Mesothelial cell of epicardium (in vitro differentiated cells): ENCODE results near the gene MAD2L1. TPM values are rescaled to one million over a fixed set of nuclear protein-coding genes. Genes with fewer than 3 reads are reported as not detected.

ENCODE experiments used
- DNase-seq, 2 experiments: peaks; one replicate each; pipeline ENCODE4 v3.0.0; 2021; ENCODE audit warnings: low spot score in 2 of 2; ENCODE audit not compliant: unreplicated experiment in 2 of 2
- H3K27ac Mint-ChIP-seq: 2 replicates; pipeline ENCODE4 v1.8.0; 2021; ENCODE audit warnings: mixed read lengths
- H3K27me3 Mint-ChIP-seq: 2 replicates; pipeline ENCODE4 v1.8.0; 2021; ENCODE audit warnings: low read depth, mixed read lengths
- H3K36me3 Mint-ChIP-seq: 2 replicates; pipeline ENCODE4 v1.8.0; 2021; ENCODE audit warnings: mixed read lengths
- H3K4me1 Mint-ChIP-seq: 2 replicates; pipeline ENCODE4 v1.8.0; 2021; ENCODE audit warnings: mixed read lengths
- H3K4me3 Mint-ChIP-seq: 2 replicates; pipeline ENCODE4 v1.8.0; 2021; ENCODE audit warnings: mild to moderate bottlenecking, moderate library complexity, mixed read lengths
- H3K9me3 Mint-ChIP-seq: 2 replicates; pipeline ENCODE4 v1.8.0; 2021; ENCODE audit warnings: mixed read lengths
- CTCF ChIP-seq: fragments of 200-600 bp; sonication (generic); IDR thresholded peaks from one replicate; pipeline ENCODE4 v1.5.0; 2021; ENCODE audit warnings: antibody characterized with exemption; ENCODE audit not compliant: unreplicated experiment
- total RNA-seq: library from RNA; stranded (reverse); gene quantifications from 3 replicates; pipeline ENCODE4 v1.2.1, GENCODE V29; 2021

MAD2L1 gene
- 16.6 to 20.1 TPM (median 18.9 TPM) in 3 replicates for total RNA-seq

GRCh38 chr4:120066517-120067340 lies at the start of gene MAD2L1:
Gene MAD2L1 (minus strand): TSS chr4:120066848. CDS start chr4:120066734, 114 bp downstream.
- peak within 1 kb of the TSS; percentile 95 for H3K4me3 Mint-ChIP-seq
- H3K4me1 Mint-ChIP-seq, result peaks cover 61% of the 10 kb centered on the region
- TF ChIP-seq CTCF, result no peak
- H3K36me3 Mint-ChIP-seq, result no peaks in the 10 kb centered on the region
- H3K27ac Mint-ChIP-seq, result peak within 1 kb of the TSS; percentile 98
- H3K27me3 Mint-ChIP-seq, result no peaks in the 10 kb centered on the region
- no peaks in the 10 kb centered on the region for H3K9me3 Mint-ChIP-seq
- peak; percentile 96 to 97 for DNase-seq

DNA sequence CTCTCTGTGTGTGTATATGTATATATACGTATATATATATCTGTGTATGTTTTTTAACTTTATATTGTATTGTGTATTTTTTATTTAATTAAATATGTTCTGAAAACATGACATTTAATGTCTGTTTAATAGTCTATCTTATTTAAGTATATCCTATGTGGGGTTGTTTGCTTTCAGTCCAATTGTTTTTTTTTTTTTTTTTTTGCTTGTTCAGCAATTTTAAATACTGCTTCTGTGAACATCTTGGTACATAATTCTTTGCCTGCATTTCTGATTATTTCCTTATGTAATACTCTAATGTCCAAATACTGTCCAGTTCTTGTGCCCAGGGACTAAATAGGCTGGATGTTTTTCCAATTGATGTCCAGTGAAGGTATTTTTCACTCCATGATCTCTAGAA lies 45.1 kb upstream of the MAD2L1 start:
- Mint-ChIP-seq H3K27me3 (no peaks in the 10 kb centered on the region), H3K4me1 (no peaks in the 10 kb centered on the region), H3K27ac (no peak overlapping the region), H3K9me3 (peaks cover 5% of the 10 kb centered on the region), H3K4me3 (no peak overlapping the region), H3K36me3 (no peaks in the 10 kb centered on the region)
- TF ChIP-seq CTCF, result no peak
- DNase-seq, result no peak

- Mint-ChIP-seq H3K36me3 (no peaks in the 10 kb centered on the region), H3K9me3 (no peaks in the 10 kb centered on the region), H3K4me1 (no peaks in the 10 kb centered on the region), H3K27ac (no peak overlapping the region), H3K4me3 (no peak overlapping the region), H3K27me3 (no peaks in the 10 kb centered on the region)
- no peak for TF ChIP-seq CTCF
- DNase-seq, result no peak
Measured at GRCh38 chr4:120109406-120109805, 42.8 kb upstream of the MAD2L1 start.

DNA sequence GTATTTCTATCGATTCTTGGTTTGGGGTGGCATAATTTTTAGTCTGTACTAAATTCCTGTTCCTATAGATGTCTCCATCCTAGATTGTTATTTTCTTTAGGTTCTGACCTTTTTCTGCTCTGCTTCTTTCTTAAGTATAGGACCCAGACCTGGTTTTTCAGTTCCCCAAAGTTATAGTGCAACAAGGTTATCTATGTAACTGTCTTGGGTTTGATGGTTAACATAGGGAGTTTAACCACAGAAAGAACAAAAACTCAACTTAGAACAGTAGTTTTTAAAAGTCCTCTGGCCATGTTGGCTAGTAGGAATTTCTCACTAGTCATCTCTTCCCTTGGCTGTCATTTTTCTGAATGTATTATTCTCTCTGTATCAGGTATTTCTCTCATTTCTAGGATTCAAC lies 38.8 kb upstream of the MAD2L1 start:
- no peak overlapping the region for H3K27ac Mint-ChIP-seq
- no peak overlapping the region for H3K4me3 Mint-ChIP-seq
- H3K9me3 Mint-ChIP-seq, result no peaks in the 10 kb centered on the region
- no peaks in the 10 kb centered on the region for H3K36me3 Mint-ChIP-seq
- DNase-seq, result no peak
- no peaks in the 10 kb centered on the region for H3K4me1 Mint-ChIP-seq
- TF ChIP-seq CTCF, result no peak
- no peaks in the 10 kb centered on the region for H3K27me3 Mint-ChIP-seq

- H3K27me3 Mint-ChIP-seq, result no peaks in the 10 kb centered on the region
Measured at GRCh38 chr4:120096508-120097297, 30.1 kb upstream of the MAD2L1 start.

More at GRCh38 chr4:120096508-120097297, 30.1 kb upstream of the MAD2L1 start:
- DNase-seq, result no peak
- Mint-ChIP-seq H3K4me1 (peaks cover 7% of the 10 kb centered on the region), H3K4me3 (no peak overlapping the region), H3K9me3 (no peaks in the 10 kb centered on the region), H3K36me3 (no peaks in the 10 kb centered on the region), H3K27ac (no peak overlapping the region)
- TF ChIP-seq CTCF, result no peak
